HG02588 (cell line): ENCODE measurements around the gene BTG2.
"Not testable (repeated sequence)": the region's sequence is repeated elsewhere in the genome, so short reads cannot be mapped to it uniquely, and the experiment has no call there.

Experiments used
- ATAC-seq: cut with Tn5 transposase; IDR thresholded peaks from one replicate; pipeline ENCODE4 v1.9.1; 2021; ENCODE audit warnings: mild to moderate bottlenecking, moderate library complexity; ENCODE audit not compliant: unreplicated experiment

The BTG2 gene

DNA sequence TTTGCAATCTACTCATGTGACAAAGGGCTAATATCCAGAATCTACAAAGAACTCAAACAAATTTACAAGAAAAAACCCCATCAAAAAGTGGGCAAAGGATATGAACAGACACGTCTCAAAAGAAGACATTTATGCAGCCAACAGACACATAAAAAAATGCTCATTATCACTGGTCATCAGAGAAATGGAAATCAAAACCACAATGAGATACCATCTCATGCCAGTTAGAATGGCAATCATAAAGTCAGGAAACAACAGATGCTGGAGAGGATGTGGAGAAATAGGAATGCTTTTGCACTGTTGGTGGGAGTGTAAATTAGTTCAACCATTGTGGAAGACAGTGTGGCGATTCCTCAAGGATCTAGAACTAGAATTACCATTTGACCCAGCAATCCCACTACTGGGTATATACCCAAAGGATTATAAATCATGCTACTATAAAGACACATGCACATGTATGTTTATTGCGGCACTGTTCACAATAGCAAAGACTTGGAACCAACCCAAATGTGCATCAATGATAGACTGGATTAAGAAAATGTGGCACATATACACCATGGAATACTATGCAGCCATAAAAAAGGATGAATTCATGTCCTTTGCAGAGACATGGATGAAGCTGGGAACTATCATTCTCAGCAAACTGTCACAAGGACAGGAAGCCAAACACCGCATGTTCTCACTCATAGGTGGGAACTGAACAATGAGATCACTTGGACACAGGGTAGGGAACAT is 8.9 kb downstream of the BTG2 start:
- not testable (repeated sequence) for ATAC-seq

DNA sequence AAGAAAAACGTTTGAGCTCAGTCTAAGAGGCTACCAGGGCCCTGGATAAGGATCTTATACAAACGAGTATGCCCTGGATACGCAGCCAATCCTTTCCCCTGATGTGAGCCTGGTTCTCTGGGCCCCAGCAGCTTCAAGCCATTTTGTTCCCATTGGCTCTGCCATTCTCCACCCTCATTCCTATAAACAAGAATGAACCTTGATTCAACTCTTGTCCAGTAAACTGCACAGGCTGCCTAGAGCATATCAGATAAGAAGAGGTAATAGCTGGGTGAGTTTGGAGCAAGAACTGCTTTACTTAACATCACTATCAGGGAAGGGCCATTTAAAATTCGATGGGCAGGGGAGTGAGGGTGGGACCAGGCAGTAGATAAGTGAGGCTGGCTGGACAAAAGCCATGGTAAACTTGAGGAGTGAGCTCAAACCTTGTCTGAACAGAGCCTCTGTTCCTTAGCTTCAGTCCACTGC is 11.3 kb downstream of the BTG2 start:
- ATAC-seq: no peak

- ATAC-seq: no peak
Measured at GRCh38 chr1:203317429-203318228, 12.3 kb downstream of the BTG2 start.

- ATAC-seq: no peak
Measured at GRCh38 chr1:203318229-203318517, 12.9 kb downstream of the BTG2 start.

GRCh38 chr1:203320591-203321272 is 15.4 kb downstream of the BTG2 start:
- peak; percentile 54 for ATAC-seq

DNA sequence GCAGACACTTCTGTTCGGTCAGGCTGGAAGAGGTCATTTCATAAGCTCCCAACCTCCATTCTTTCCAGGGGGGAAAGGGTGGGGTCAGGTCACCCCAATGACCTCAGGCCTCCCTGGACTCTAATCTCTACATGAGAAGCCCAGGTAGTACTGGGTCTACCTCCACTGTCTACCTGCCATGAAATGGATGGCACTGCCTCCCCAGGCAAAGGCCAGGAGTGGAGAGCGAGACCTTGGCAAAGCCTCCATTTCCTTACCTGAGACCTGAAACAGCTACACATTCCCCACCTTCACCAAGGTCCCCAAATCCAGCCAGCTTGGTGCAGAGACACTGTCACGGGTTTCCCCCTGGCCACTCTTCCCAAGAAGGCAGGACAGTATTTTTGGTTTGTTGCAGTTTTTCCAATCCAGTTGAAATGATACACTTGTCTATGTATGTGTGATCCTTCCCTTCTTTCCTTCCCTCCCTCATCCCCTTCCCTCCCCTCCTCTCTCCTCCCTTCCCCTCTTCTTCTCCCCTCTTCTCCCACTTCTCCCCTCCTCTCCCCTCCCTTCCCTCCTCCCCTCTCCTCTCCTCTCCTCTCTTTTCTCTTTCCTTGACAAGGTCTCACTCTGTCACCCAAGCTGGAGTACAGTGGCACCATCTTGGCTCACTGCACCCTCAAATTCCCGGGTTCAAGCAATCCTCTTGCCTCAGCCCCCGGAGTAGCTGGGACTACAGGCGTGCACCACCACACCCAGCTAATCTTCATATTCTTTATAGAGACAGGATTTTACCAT is 16.1 kb downstream of the BTG2 start:
- ATAC-seq: no peak

DNA sequence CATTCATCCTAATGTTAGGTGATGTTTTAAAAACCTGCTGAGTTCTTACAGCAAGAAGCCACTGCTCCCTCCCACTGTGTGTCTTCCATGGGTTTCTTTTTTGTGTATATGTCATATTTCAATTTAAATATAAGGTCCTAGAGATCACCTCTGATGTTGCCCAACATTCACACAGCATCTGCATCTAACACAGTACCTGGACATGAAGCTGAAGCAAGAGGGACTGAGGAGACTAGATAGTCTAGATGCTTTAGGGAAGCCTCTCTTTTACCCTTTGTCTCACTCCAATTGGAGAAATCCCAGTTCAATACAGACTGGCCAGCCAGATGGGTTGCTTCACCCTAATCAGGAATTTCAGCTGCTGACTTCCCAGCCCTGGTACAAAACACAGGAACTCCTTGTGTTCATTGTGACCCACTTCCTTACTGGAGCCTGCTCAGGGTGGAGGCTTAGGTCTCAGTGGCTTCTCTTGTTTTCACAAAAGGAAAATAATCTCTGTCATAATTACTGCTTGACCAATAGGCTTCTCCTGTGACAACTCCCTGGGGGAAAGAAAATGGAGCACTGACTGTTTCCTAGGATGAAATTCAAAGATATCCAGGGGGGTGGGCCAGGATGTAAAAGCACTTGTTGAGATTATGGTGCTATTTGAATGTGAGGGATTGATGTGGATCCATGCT is 17.3 kb downstream of the BTG2 start:
- no peak for ATAC-seq

- ATAC-seq: no peak
Measured at GRCh38 chr1:203323587-203323986, 18.3 kb downstream of the BTG2 start.

DNA sequence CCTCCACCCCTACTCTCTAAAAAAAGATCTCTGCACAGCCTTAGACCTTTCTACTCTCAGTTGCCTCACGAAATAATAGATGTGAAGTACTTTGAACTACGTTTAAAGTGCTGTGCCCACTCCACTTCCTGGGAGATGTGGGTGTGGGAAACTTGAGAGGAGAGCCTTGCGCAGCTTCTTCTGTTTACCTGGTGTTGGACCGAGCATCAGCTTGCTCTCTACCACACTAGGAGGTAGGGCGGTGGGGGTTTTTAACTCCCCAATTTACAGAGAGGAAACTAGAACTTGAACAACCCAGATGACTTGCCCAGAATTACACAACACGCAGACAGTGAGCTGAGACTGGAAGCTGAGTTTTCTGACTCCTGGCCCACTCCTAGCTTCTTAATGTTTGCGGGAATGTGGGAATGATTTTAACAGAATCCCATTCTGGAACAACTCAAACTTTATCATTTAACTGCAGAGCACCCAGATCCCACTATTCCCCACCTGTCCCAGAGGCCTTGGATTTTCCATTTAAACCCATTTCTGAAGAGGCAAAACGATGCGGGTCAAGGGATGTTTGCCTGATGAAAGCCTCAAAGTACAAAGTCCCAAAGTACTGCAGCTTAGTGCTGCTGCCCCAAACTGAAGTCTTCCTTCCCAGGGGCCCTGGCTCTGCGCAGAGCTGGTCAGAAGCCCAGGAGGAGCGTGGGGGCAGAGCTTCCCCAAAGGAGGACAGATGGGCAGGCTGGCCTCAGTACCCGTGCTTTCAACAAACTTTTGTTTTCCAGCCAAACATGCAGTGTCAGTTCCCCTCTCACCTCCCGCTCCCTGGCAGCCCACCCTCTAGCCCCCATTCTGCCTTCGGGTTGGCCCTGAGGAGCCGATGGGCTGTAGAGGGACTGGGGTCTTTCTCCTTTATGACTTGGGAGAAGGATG is 19.0 kb downstream of the BTG2 start:
- ATAC-seq: no peak

GRCh38 chr1:203325026-203325417 is 19.7 kb downstream of the BTG2 start:
- ATAC-seq: peak; percentile 32

- no peak for ATAC-seq
Measured at GRCh38 chr1:203325418-203326091, 20.2 kb downstream of the BTG2 start.

- peak; percentile 66 for ATAC-seq
Measured at GRCh38 chr1:203326830-203327683, 21.7 kb downstream of the BTG2 start.

DNA sequence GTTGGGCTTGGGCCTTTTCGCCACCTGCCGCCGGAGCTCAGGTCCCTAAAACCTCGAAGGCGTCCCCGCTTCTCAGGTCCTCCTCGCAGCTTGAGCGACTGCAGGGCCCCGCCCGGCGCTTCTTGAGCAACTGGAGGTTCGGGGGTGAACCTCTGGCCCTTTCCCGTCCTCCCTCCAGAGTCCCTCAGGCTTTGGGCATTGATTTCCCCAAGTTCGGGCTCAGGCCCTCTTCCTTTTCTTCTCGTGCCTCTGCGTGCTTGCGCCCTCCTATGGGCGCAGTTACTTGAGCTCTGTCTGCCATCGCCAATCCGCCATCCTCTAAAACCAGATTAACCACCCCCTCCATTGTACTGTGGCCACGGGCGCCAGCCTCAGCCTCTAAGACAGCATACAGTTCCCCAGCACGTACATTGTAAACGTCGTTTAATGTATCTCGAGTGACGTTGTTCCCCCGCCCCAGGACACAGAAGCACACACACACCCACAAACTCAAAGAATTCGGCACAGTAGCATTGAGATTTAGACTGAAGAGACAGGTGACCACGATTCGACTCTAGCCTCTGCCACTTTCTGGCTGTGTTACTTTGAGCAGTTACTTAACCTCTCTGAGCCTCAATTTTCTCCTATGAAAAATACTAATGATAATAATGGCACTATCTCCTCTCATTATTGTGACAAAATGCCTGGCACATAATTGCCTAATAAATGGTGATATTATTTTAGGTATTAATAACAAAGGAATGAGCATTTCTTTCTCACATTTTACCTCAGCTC is 22.6 kb downstream of the BTG2 start:
- peak; percentile 25 for ATAC-seq

- ATAC-seq: no peak
Measured at GRCh38 chr1:203328714-203329122, 23.4 kb downstream of the BTG2 start.

GRCh38 chr1:203331224-203331623 is 25.9 kb downstream of the BTG2 start:
- no peak for ATAC-seq

DNA sequence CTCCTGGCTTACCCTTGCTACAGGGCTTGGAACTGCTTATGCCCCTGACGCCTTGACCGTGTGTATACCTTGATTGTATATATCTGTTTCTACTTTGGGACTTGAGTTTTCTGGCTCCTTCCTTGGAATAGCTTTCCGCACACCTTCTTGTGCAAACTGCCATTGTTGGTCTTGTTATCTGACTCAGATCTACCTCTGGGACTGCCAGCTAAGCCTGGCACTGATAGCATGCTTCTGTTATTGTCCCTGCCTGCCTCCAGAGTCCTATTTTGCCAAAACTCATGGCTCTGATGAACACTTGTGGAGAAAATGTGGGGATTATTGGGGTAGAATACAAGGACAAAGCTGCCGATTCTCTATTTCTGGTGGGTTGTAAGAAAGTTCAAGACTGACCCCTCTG is 30.2 kb downstream of the BTG2 start:
- no peak for ATAC-seq

DNA sequence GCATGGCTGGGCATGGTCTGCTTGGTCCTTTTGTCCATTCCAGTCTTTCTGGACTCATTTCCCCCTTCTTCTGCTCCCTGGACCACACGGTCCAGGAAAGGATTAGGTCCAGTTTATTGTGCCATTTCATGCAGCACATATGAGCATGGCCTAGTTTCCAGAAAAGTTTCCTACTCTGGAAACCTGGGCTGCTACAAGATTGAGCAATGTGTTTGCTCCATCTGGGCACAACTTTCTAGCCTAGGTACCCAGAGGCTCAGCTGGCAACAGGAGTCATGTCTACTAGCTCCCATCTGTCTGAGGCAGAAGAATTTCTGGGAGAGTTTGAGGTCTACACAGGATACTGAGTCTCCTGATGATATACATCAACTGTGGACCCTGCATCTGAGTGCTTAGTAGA is 30.8 kb downstream of the BTG2 start:
- no peak for ATAC-seq
